Right lung (tissue), 5 donors: Measurements from ENCODE around the gene SLC25A45. TPM values are rescaled to one million over a fixed set of nuclear protein-coding genes. Genes with fewer than 3 reads are reported as not detected.
"Not testable (repeated sequence)": the region's sequence is repeated elsewhere in the genome, so short reads cannot be mapped to it uniquely, and the experiment has no call there.

Experiments
- DNase-seq, 2 donors: peaks; one replicate each; pipeline ENCODE4 v3.0.0-alpha.2; 2013
- polyA plus RNA-seq, 5 donors: library from polyadenylated mRNA; unstranded; fragments of 120-200 nt; gene quantifications; one replicate each; pipeline versions ENCODE4 v1.2.1 to v1.2.3, GENCODE V29; 2013; ENCODE audit warnings: inconsistent platforms in 1 of 5, low replicate concordance in 1 of 5; ENCODE audit not compliant: insufficient read length in 5 of 5, insufficient read depth in 1 of 5

Gene SLC25A45
- polyA plus RNA-seq, 5 donors: 9.8 to 14.5 (median 13.3) TPM

GRCh38 chr11:65366340-65366773 lies 16.1 kb downstream of the SLC25A45 start:
- DNase-seq: no peak

- no peak for DNase-seq
Measured at GRCh38 chr11:65363770-65364169, 18.7 kb downstream of the SLC25A45 start.

GRCh38 chr11:65362966-65363365 lies 19.5 kb downstream of the SLC25A45 start:
- DNase-seq: no peak

GRCh38 chr11:65362320-65362931 lies 20.0 kb downstream of the SLC25A45 start:
- no peak for DNase-seq

- no peak for DNase-seq
Measured at GRCh38 chr11:65357856-65358356, 24.5 kb downstream of the SLC25A45 start.

- no peak for DNase-seq
Measured at GRCh38 chr11:65356394-65356972, 26.0 kb downstream of the SLC25A45 start.

- no peak for DNase-seq
Measured at GRCh38 chr11:65355776-65356393, 26.6 kb downstream of the SLC25A45 start.

- no peak for DNase-seq
Measured at GRCh38 chr11:65355013-65355775, 27.3 kb downstream of the SLC25A45 start.

GRCh38 chr11:65354265-65355012 lies 28.0 kb downstream of the SLC25A45 start, which contains the start of gene TIGD3:
Gene TIGD3, plus strand, starts transcription at chr11:65354751. Its CDS starts 1,058 bp downstream, at chr11:65355809.
- DNase-seq: peak; percentile 96 to 97

GRCh38 chr11:65353900-65354264 lies 28.6 kb downstream of the SLC25A45 start:
- DNase-seq: no peak

- DNase-seq: no peak
Measured at GRCh38 chr11:65353376-65353775, 29.1 kb downstream of the SLC25A45 start.

GRCh38 chr11:65352783-65353182 lies 29.7 kb downstream of the SLC25A45 start:
- no peak for DNase-seq

- DNase-seq: no peak
Measured at GRCh38 chr11:65351511-65351910, 30.9 kb downstream of the SLC25A45 start.

GRCh38 chr11:65341856-65342255 lies 40.6 kb downstream of the SLC25A45 start:
- DNase-seq: no peak

GRCh38 chr11:65340226-65340625 lies 42.2 kb downstream of the SLC25A45 start:
- no peak for DNase-seq

- DNase-seq: no peak
Measured at GRCh38 chr11:65338676-65339075, 43.8 kb downstream of the SLC25A45 start.

GRCh38 chr11:65334696-65335295 lies 47.6 kb downstream of the SLC25A45 start:
- no peak for DNase-seq

- DNase-seq: not testable (repeated sequence)
Measured at GRCh38 chr11:65332591-65332990, 49.9 kb downstream of the SLC25A45 start.

GRCh38 chr11:65330544-65330943 lies 51.9 kb downstream of the SLC25A45 start:
- DNase-seq: no peak

GRCh38 chr11:65329944-65330403 lies 52.5 kb downstream of the SLC25A45 start:
- peak; percentile 75 to 85 for DNase-seq

GRCh38 chr11:65329478-65329877 lies 53.0 kb downstream of the SLC25A45 start:
- no peak for DNase-seq
